Hepatocyte (in vitro differentiated cells): ENCODE data around the gene CLIC5. TPM values are rescaled to one million over a fixed set of nuclear protein-coding genes. Genes with fewer than 3 reads are reported as not detected.

Experiments
- DNase-seq: peaks from one replicate; pipeline ENCODE4 v3.0.0-alpha.2; 2016; ENCODE audit warnings: low spot score
- H2AFZ ChIP-seq: fragments of 200-600 bp; sonication (generic); 2 replicates; pipeline ENCODE4 v1.6.0; 2016; ENCODE audit warnings: antibody characterized with exemption, mild to moderate bottlenecking
- H3K27ac ChIP-seq: fragments of 200-600 bp; sonication (generic); 2 replicates; pipeline ENCODE4 v1.5.1; 2016; ENCODE audit warnings: mild to moderate bottlenecking
- H3K27me3 ChIP-seq: fragments of 200-600 bp; sonication (generic); 2 replicates; pipeline ENCODE4 v1.6.1; 2016
- H3K36me3 ChIP-seq: fragments of 200-600 bp; sonication (generic); replicated peaks from 2 replicates; pipeline ENCODE4 v1.5.1; 2016; ENCODE audit warnings: low read depth; ENCODE audit not compliant: insufficient read depth
- H3K4me1 ChIP-seq: fragments of 200-600 bp; sonication (generic); 2 replicates; pipeline ENCODE4 v1.5.1; 2016; ENCODE audit warnings: mild to moderate bottlenecking, moderate library complexity; ENCODE audit not compliant: insufficient read depth
- H3K4me2 ChIP-seq: fragments of 200-600 bp; sonication (generic); 2 replicates; pipeline ENCODE4 v1.6.0; 2016
- H3K4me3 ChIP-seq: fragments of 200-600 bp; sonication (generic); 2 replicates; pipeline ENCODE4 v1.5.1; 2016; ENCODE audit warnings: mild to moderate bottlenecking
- H3K79me2 ChIP-seq: fragments of 200-600 bp; sonication (generic); 2 replicates; pipeline ENCODE4 v1.6.0; 2017; ENCODE audit warnings: mild to moderate bottlenecking
- H3K9me2 ChIP-seq: fragments of 200-600 bp; sonication (generic); replicated peaks from 2 replicates; pipeline ENCODE4 v1.6.0; 2017; ENCODE audit warnings: mild to moderate bottlenecking; ENCODE audit not compliant: insufficient read depth
- H3K9me3 ChIP-seq: fragments of 200-600 bp; sonication (generic); 2 replicates; pipeline ENCODE4 v1.5.1; 2016; ENCODE audit warnings: low read depth, mild to moderate bottlenecking
- H4K20me1 ChIP-seq: fragments of 200-600 bp; sonication (generic); 2 replicates; pipeline ENCODE4 v1.6.0; 2016; ENCODE audit warnings: mild to moderate bottlenecking; ENCODE audit not compliant: insufficient read depth, poor library complexity, severe bottlenecking
- EZH2 ChIP-seq: fragments of 200-600 bp; sonication (generic); IDR thresholded peaks from 2 replicates; pipeline ENCODE4 v1.6.1; 2016; ENCODE audit warnings: antibody characterized with exemption, mild to moderate bottlenecking, borderline replicate concordance
- EZH2phosphoT487 ChIP-seq: fragments of 200-600 bp; sonication (generic); IDR thresholded peaks from one replicate; pipeline ENCODE4 v1.6.1; 2018; ENCODE audit warnings: antibody characterized with exemption, mild to moderate bottlenecking, low read depth, moderate library complexity; ENCODE audit not compliant: unreplicated experiment, severe bottlenecking
- WGBS: methylation state at CpG from one replicate; pipeline ENCODE4 v1.1.6; 2016; ENCODE audit warnings: low lambda C conversion rate; ENCODE audit errors: missing lambda C conversion rate; 5-methylcytosine and 5-hydroxymethylcytosine counted together
- polyA plus RNA-seq: library from polyadenylated mRNA; unstranded; fragments of >200 nt; fragmentation: Nextera tagmentation; extraction: Ambion mirVana; gene quantifications from 2 replicates; pipeline ENCODE4 v1.2.1, GENCODE V29; 2016
- total RNA-seq: library from RNA; depleted of rRNA; stranded (reverse); fragments of >200 nt; gene quantifications from 2 replicates; pipeline ENCODE4 v1.2.3, GENCODE V29; 2014
- TF ChIP-seq, protein P1 (sequence below): fragments of 200-600 bp; sonication (generic); IDR thresholded peaks from 2 replicates; pipeline ENCODE4 v1.5.1; 2016; ENCODE audit warnings: antibody characterized with exemption, mild to moderate bottlenecking; ENCODE audit not compliant: poor library complexity

The CLIC5 gene
- total and polyA plus RNA-seq, 2 experiments from 2014 or later = 6.0 to 12.1 TPM

DNA sequence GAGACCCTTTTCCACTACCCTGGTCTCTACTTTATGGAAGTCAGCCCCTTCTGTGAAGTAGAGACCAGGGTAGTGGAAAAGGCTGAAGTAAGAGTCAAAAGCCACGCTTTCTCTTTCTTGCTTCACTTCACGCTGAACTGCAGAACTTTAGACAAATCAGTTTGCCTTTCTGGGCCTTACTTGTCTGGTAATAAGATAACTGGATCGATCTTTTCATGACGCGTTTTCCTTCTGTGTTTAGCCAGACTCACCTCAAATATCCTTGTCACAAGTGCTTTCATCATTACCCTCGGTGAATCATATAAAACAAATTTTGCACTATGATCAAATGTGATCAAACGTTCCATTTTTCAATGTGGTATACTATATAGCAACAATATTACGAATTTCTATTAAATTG is 170.7 kb downstream of the CLIC5 start:
- Histone ChIP-seq H3K4me1 (no peaks in the 10 kb centered on the region), H3K4me2 (no peak overlapping the region), H3K36me3 (no peaks in the 10 kb centered on the region), H3K9me2 (no peaks in the 10 kb centered on the region), H3K27ac (no peak overlapping the region), H3K27me3 (no peaks in the 10 kb centered on the region), H3K79me2 (no peaks in the 10 kb centered on the region), H3K9me3 (no peaks in the 10 kb centered on the region), H3K4me3 (no peak overlapping the region), H4K20me1 (no peaks in the 10 kb centered on the region), H2AFZ (no peak overlapping the region)
- TF ChIP-seq EZH2 (no peak), EZH2phosphoT487 (no peak)
- TF ChIP-seq, protein P1, sequence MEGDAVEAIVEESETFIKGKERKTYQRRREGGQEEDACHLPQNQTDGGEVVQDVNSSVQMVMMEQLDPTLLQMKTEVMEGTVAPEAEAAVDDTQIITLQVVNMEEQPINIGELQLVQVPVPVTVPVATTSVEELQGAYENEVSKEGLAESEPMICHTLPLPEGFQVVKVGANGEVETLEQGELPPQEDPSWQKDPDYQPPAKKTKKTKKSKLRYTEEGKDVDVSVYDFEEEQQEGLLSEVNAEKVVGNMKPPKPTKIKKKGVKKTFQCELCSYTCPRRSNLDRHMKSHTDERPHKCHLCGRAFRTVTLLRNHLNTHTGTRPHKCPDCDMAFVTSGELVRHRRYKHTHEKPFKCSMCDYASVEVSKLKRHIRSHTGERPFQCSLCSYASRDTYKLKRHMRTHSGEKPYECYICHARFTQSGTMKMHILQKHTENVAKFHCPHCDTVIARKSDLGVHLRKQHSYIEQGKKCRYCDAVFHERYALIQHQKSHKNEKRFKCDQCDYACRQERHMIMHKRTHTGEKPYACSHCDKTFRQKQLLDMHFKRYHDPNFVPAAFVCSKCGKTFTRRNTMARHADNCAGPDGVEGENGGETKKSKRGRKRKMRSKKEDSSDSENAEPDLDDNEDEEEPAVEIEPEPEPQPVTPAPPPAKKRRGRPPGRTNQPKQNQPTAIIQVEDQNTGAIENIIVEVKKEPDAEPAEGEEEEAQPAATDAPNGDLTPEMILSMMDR = no peak
- no peak for DNase-seq
- 91% methylated on average over 8 of the region's 8 CpGs for WGBS

DNA sequence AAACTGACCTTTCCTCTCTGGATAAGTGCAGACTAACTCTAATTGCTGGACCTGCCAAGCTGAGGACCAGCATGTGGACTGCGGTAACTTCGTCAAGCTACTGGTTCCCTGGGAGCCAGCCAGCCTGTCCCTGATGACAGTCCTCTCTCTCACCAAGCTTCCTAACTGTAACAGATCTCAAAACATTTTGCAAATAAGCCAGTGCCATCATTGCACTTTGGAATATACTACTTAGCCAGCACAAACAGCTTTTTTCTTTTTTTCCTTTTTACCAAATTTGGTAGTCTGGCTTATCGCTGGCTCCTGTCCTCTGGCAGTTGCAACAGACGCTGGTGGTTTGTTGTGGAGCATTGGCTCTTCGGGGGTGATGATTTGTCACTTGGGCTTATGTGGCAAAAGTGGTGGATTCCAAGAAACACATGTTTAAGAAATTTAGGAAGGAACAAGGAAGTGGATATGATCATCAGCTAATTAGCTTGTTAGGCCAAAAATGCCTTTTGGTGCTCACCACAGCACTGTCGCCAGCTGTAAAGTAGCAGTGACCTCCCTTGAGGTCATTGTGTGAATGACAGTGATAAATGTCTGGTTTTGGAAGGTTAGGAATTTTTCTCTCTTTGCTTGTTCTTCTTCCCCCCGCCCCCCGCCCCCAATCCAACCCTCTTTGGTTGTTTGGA is 171.7 kb downstream of the CLIC5 start:
- Histone ChIP-seq H3K9me3 (no peaks in the 10 kb centered on the region), H3K36me3 (no peaks in the 10 kb centered on the region), H3K27me3 (no peaks in the 10 kb centered on the region), H3K27ac (no peak overlapping the region), H3K4me1 (no peaks in the 10 kb centered on the region), H3K79me2 (no peaks in the 10 kb centered on the region), H3K4me2 (no peak overlapping the region), H3K4me3 (no peak overlapping the region), H3K9me2 (no peaks in the 10 kb centered on the region), H4K20me1 (no peaks in the 10 kb centered on the region), H2AFZ (no peak overlapping the region)
- 82% methylated on average over 8 of the region's 8 CpGs for WGBS
- DNase-seq = no peak
- TF ChIP-seq, protein P1 = no peak
- TF ChIP-seq EZH2 (no peak), EZH2phosphoT487 (no peak)

DNA sequence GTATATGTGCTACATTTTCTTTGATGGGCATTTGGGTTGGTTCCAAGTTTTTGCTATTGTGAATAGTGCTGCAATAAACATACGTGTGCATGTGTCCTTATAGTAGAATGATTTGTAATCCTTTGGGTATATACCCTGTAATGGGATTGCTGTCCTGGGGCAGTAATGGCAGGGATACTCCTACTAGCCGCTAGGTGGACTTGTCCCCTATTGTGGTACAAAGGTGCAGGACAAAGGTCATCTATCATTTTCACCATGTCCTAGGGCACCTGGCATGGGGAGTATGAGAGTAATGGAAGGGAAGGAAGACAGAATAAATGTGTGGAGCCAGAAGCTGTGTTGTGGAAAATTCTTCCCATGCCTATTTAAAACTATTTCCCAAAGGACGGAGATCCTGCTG is 174.6 kb downstream of the CLIC5 start:
- Histone ChIP-seq H3K9me2 (no peaks in the 10 kb centered on the region), H2AFZ (no peak overlapping the region), H4K20me1 (no peaks in the 10 kb centered on the region), H3K36me3 (no peaks in the 10 kb centered on the region), H3K79me2 (no peaks in the 10 kb centered on the region), H3K4me2 (no peak overlapping the region), H3K27ac (no peak overlapping the region), H3K4me3 (no peak overlapping the region), H3K27me3 (no peaks in the 10 kb centered on the region), H3K9me3 (no peaks in the 10 kb centered on the region), H3K4me1 (no peaks in the 10 kb centered on the region)
- WGBS = 91% methylated on average over 3 of the region's 3 CpGs
- no peak for DNase-seq
- TF ChIP-seq EZH2 (no peak), EZH2phosphoT487 (no peak)
- TF ChIP-seq, protein P1 = no peak
